HCT116 (cell line): Measurements from ENCODE around the gene TMEM175. TPM values are rescaled to one million over a fixed set of nuclear protein-coding genes. Genes with fewer than 3 reads are reported as not detected.

Experiments
- ATAC-seq: fragments of 200-7000 bp; cut with Tn5 transposase; 2 replicates; pipeline ENCODE4 v1.9.1; 2020; ENCODE audit warnings: mild to moderate bottlenecking, moderate library complexity
- BruUV-seq: library from RNA; stranded (reverse); fragments of 400-500 nt; replicated peaks from 2 replicates; lab custom pipeline; 2021; lab: Mats Ljungman, UMichigan
- CTCF ChIA-PET: fragments of 300-600 bp; sonication (Branson Sonifier 250); formaldehyde crosslinking; loops from one replicate; lab custom pipeline; 2021; ENCODE audit warnings: antibody characterized with exemption; lab: Charles Lee
- POLR2A ChIA-PET: fragments of 300-600, 350-600 bp; sonication (Branson Sonifier 250); formaldehyde crosslinking; loops from one replicate; lab custom pipeline; 2021; ENCODE audit warnings: antibody characterized with exemption; lab: Charles Lee
- RAD21 ChIA-PET, 2 experiments: fragments of 300-600 bp; sonication (Branson Sonifier 250); formaldehyde crosslinking; loops; one replicate each; lab custom pipeline; 2023; ENCODE audit warnings: low total read pairs in 2 of 2; ENCODE audit not compliant: uncharacterized antibody in 2 of 2, unreplicated experiment in 2 of 2, low non-redundant PET in 1 of 2; lab: Charles Lee
- DNase-seq: peaks from one replicate; pipeline ENCODE4 v3.0.0-alpha.2; 2010; ENCODE audit warnings: low read depth, low spot score
- H2AFZ ChIP-seq: fragments of 200-600 bp; shearing (Covaris generic), sonication (generic); 2 replicates; pipeline ENCODE4 v1.6.1; 2017; ENCODE audit warnings: low read depth, mixed run types, mixed read lengths, antibody characterized with exemption, low read length; ENCODE audit not compliant: poor library complexity, severe bottlenecking
- H3K27ac ChIP-seq: 2 replicates; pipeline ENCODE4 v1.5.1; 2012; ENCODE audit warnings: low read depth, low read length
- H3K27me3 ChIP-seq: fragments of 200-600 bp; sonication (generic); 2 replicates; pipeline ENCODE4 v1.6.1; 2016; ENCODE audit warnings: mixed run types, low read length, mixed read lengths; ENCODE audit not compliant: insufficient read depth
- H3K36me3 ChIP-seq, 2 experiments: fragments of 200-500 bp in 1 of 2; fragments of 200-600 bp in 1 of 2; sonication (Bioruptor generic) in 1 of 2; sonication (generic) in 1 of 2; 2 replicates each; pipeline versions ENCODE4 v1.5.1 to v1.6.1; 2014 to 2016; ENCODE audit warnings: low read length in 2 of 2, inconsistent platforms in 1 of 2, mixed read lengths in 1 of 2, mixed run types in 1 of 2; ENCODE audit not compliant: insufficient read depth in 2 of 2, control insufficient read depth in 1 of 2
- H3K4me1 ChIP-seq, 2 experiments: fragments of 200-600 bp in 1 of 2; sonication (generic) in 1 of 2; 2 replicates each; pipeline versions ENCODE4 v1.5.1 to v1.6.1; 2012 to 2017; ENCODE audit warnings: low read length in 2 of 2, inconsistent platforms in 1 of 2, mild to moderate bottlenecking in 1 of 2, mixed read lengths in 1 of 2, mixed run types in 1 of 2, moderate library complexity in 1 of 2; ENCODE audit not compliant: insufficient read depth in 2 of 2, control insufficient read depth in 1 of 2
- H3K4me2 ChIP-seq: fragments of 200-600 bp; sonication (generic); 2 replicates; pipeline ENCODE4 v1.6.1; 2017; ENCODE audit warnings: mixed run types, low read length, mixed read lengths
- H3K4me3 ChIP-seq, 2 experiments: fragments of 200-600 bp in 1 of 2; sonication (generic) in 1 of 2; replicated peaks in 1 of 2; 2 replicates each; pipeline ENCODE4 v1.5.1; 2011 to 2016; ENCODE audit warnings: low read length in 2 of 2, control low read depth in 1 of 2, low read depth in 1 of 2, mild to moderate bottlenecking in 1 of 2, mixed read lengths in 1 of 2, mixed run types in 1 of 2
- H3K79me2 ChIP-seq: fragments of 200-600 bp; sonication (generic); 2 replicates; pipeline ENCODE4 v1.6.1; 2017; ENCODE audit warnings: mild to moderate bottlenecking, mixed run types, low read length, moderate library complexity, mixed read lengths; ENCODE audit not compliant: insufficient read depth
- H3K9ac ChIP-seq: fragments of 200-600 bp; sonication (generic); 2 replicates; pipeline ENCODE4 v1.6.1; 2016; ENCODE audit warnings: low read length, mixed read lengths
- H3K9me2 ChIP-seq: fragments of 200-600 bp; sonication (generic), shearing (Covaris generic); 2 replicates; pipeline ENCODE4 v1.6.1; 2017; ENCODE audit warnings: mixed run types, mild to moderate bottlenecking, moderate library complexity; ENCODE audit not compliant: insufficient read depth
- H3K9me3 ChIP-seq, 2 experiments: fragments of 200-500 bp in 1 of 2; fragments of 200-600 bp in 1 of 2; sonication (Bioruptor generic) in 1 of 2; sonication (generic) in 1 of 2; 2 replicates each; pipeline ENCODE4 v1.6.1; 2014 to 2017; ENCODE audit warnings: low read length in 2 of 2, mixed read lengths in 2 of 2, inconsistent platforms in 1 of 2, low read depth in 1 of 2, mild to moderate bottlenecking in 1 of 2, mixed run types in 1 of 2, moderate library complexity in 1 of 2; ENCODE audit not compliant: control insufficient read depth in 1 of 2, insufficient read depth in 1 of 2
- H4K20me1 ChIP-seq: fragments of 200-600 bp; sonication (generic), shearing (Covaris generic); 2 replicates; pipeline ENCODE4 v1.6.1; 2017; ENCODE audit warnings: mixed run types, mild to moderate bottlenecking, moderate library complexity; ENCODE audit not compliant: insufficient read depth
- ATF3 ChIP-seq: IDR thresholded peaks from 2 replicates; pipeline ENCODE4 v1.6.1; 2012
- EGR1 ChIP-seq: IDR thresholded peaks from 2 replicates; pipeline ENCODE4 v1.6.1; 2012; ENCODE audit warnings: low read depth
- ELF1 ChIP-seq: IDR thresholded peaks from 2 replicates; pipeline ENCODE4 v1.6.1; 2012; ENCODE audit warnings: low read depth, borderline replicate concordance
- EZH2phosphoT487 ChIP-seq: fragments of 200-600 bp; IDR thresholded peaks from 2 replicates; pipeline ENCODE4 v1.6.1; 2018; ENCODE audit warnings: antibody characterized with exemption, borderline replicate concordance
- JUND ChIP-seq: IDR thresholded peaks from 2 replicates; pipeline ENCODE4 v1.6.1; 2012
- MAX ChIP-seq: IDR thresholded peaks from 2 replicates; pipeline ENCODE4 v1.6.1; 2012
- POLR2A ChIP-seq: IDR thresholded peaks from 2 replicates; pipeline ENCODE4 v1.7.0; 2011; ENCODE audit warnings: borderline replicate concordance; ENCODE audit not compliant: insufficient read depth, insufficient read length; ENCODE audit errors: extremely low read depth
- REST ChIP-seq: IDR thresholded peaks from 2 replicates; pipeline ENCODE4 v1.6.1; 2012; ENCODE audit warnings: low read depth
- SP1 ChIP-seq: IDR thresholded peaks from 2 replicates; pipeline ENCODE4 v1.6.1; 2012; ENCODE audit warnings: low read depth
- TCF7L2 ChIP-seq: IDR thresholded peaks from 2 replicates; pipeline ENCODE4 v1.7.0; 2011; ENCODE audit warnings: borderline replicate concordance, inconsistent platforms; ENCODE audit not compliant: insufficient read depth, insufficient read length; ENCODE audit errors: extremely low read depth
- ZFX ChIP-seq: fragments of 450-650 bp; IDR thresholded peaks from 2 replicates; pipeline ENCODE4 v1.6.1; 2017
- intact Hi-C: fragments of 100-400 bp; cut with micrococcal nuclease; formaldehyde crosslinking; loops from 2 replicates; pipeline ENCODE4 v1.10.0; 2022
- total RNA-seq: library from RNA; stranded (reverse); gene quantifications from one replicate; pipeline ENCODE4 v1.2.1, GENCODE V29; 2021; ENCODE audit not compliant: unreplicated experiment

Gene TMEM175
- total RNA-seq, 1 experiment from 2014 or later = 17.5 TPM

- H3K36me3 ChIP-seq = peaks cover 0 to 7% of the 10 kb centered on the region in 2 experiments; a peak in 1 of 4 replicates
- no peaks in the 10 kb centered on the region for H3K4me1 ChIP-seq
- no peaks in the 10 kb centered on the region for H3K79me2 ChIP-seq
- no peak for DNase-seq
- H3K9me3 ChIP-seq = no peaks in the 10 kb centered on the region
- H4K20me1 ChIP-seq = no peaks in the 10 kb centered on the region
- no TSS peak for BruUV-seq
- no peak overlapping the region for H3K27ac ChIP-seq
- RAD21 ChIA-PET = no interaction called here
- H3K4me2 ChIP-seq = no peak overlapping the region
- no peaks in the 10 kb centered on the region for H3K27me3 ChIP-seq
- ATAC-seq = no peak
- H3K4me3 ChIP-seq = no peak overlapping the region
- H3K9ac ChIP-seq = no peak overlapping the region
- TF ChIP-seq POLR2A (no peak), EGR1 (no peak), ELF1 (no peak), MAX (no peak), EZH2phosphoT487 (no peak), REST (no peak)
- H2AFZ ChIP-seq = no peak overlapping the region
- CTCF ChIA-PET = no interaction called here
- POLR2A ChIA-PET = no interaction called here
- no peaks in the 10 kb centered on the region for H3K9me2 ChIP-seq
- intact Hi-C loops = no loop called here
These were observed 46.9 kb upstream of the TMEM175 start for GRCh38 chr4:885353-885752.

- no TSS peak for BruUV-seq
- TF ChIP-seq ELF1 (no peak), SP1 (no peak), ZFX (no peak), JUND (no peak), EZH2phosphoT487 (no peak), POLR2A (no peak), ATF3 (no peak), REST (no peak), TCF7L2 (no peak)
These were observed 46.0 kb upstream of the TMEM175 start for GRCh38 chr4:886244-886643.

More at GRCh38 chr4:886244-886643, 46.0 kb upstream of the TMEM175 start:
- no peak for DNase-seq
- no peaks in the 10 kb centered on the region for H3K4me1 ChIP-seq
- ChIA-PET RAD21 (no interaction called here), POLR2A (no interaction called here), CTCF (no interaction called here)
- H2AFZ ChIP-seq = no peak overlapping the region
- no peaks in the 10 kb centered on the region for H3K79me2 ChIP-seq
- no peaks in the 10 kb centered on the region for H3K9me2 ChIP-seq
- H3K36me3 ChIP-seq = peaks cover 0 to 7% of the 10 kb centered on the region in 2 experiments; a peak in 1 of 4 replicates
- H3K9me3 ChIP-seq = no peaks in the 10 kb centered on the region
- H3K27me3 ChIP-seq = no peaks in the 10 kb centered on the region
- H3K4me2 ChIP-seq = no peak overlapping the region
- H4K20me1 ChIP-seq = no peaks in the 10 kb centered on the region
- H3K27ac ChIP-seq = no peak overlapping the region
- ATAC-seq = no peak
- H3K9ac ChIP-seq = no peak overlapping the region
- H3K4me3 ChIP-seq = no peak overlapping the region
- intact Hi-C loops = no loop called here
